HUES48 (cell line): Measurements from ENCODE around the gene PCDHA1.
"Not testable (repeated sequence)": the region's sequence is repeated elsewhere in the genome, so short reads cannot be mapped to it uniquely, and the experiment has no call there.

Source experiments
- H3K27ac ChIP-seq: one replicate; pipeline ENCODE4 v1.7.0; 2013; ENCODE audit warnings: low read depth, low read length, inconsistent platforms
- H3K27me3 ChIP-seq: 2 replicates; pipeline ENCODE4 v1.6.1; 2013; ENCODE audit warnings: mild to moderate bottlenecking, low read length; ENCODE audit not compliant: control insufficient read depth, insufficient read depth
- H3K36me3 ChIP-seq: 2 replicates; pipeline ENCODE4 v1.6.1; 2013; ENCODE audit warnings: low read length; ENCODE audit not compliant: control insufficient read depth, insufficient read depth
- H3K4me1 ChIP-seq: 2 replicates; pipeline ENCODE4 v1.6.1; 2013; ENCODE audit warnings: mild to moderate bottlenecking, low read length; ENCODE audit not compliant: control insufficient read depth, insufficient read depth
- H3K4me3 ChIP-seq: 2 replicates; pipeline ENCODE4 v1.5.1; 2013; ENCODE audit warnings: mild to moderate bottlenecking, low read depth, low read length
- H3K9ac ChIP-seq: 2 replicates; pipeline ENCODE4 v1.6.1; 2013; ENCODE audit warnings: mild to moderate bottlenecking, low read depth, low read length, moderate library complexity
- H3K9me3 ChIP-seq: 2 replicates; pipeline ENCODE4 v1.6.1; 2013; ENCODE audit warnings: low read length; ENCODE audit not compliant: control insufficient read depth, insufficient read depth

PCDHA1 gene

DNA sequence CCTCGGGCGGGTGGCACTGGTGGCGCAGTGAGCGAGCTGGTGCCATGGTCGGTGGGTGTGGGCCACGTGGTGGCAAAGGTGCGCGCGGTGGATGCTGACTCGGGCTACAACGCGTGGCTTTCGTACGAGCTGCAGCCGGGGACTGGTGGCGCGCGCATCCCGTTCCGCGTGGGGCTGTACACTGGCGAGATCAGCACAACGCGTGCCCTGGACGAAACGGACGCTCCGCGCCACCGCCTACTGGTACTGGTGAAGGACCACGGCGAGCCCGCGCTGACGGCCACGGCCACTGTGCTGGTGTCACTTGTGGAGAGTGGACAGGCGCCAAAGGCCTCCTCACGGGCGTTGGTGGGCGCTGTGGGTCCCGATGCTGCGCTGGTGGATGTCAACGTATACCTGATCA lies 22.9 kb downstream of the PCDHA1 start:
- Histone ChIP-seq H3K9ac (no peak overlapping the region), H3K9me3 (no peaks in the 10 kb centered on the region), H3K27ac (no peak overlapping the region), H3K27me3 (no peaks in the 10 kb centered on the region), H3K4me1 (no peaks in the 10 kb centered on the region), H3K36me3 (no peaks in the 10 kb centered on the region), H3K4me3 (no peak overlapping the region)

DNA sequence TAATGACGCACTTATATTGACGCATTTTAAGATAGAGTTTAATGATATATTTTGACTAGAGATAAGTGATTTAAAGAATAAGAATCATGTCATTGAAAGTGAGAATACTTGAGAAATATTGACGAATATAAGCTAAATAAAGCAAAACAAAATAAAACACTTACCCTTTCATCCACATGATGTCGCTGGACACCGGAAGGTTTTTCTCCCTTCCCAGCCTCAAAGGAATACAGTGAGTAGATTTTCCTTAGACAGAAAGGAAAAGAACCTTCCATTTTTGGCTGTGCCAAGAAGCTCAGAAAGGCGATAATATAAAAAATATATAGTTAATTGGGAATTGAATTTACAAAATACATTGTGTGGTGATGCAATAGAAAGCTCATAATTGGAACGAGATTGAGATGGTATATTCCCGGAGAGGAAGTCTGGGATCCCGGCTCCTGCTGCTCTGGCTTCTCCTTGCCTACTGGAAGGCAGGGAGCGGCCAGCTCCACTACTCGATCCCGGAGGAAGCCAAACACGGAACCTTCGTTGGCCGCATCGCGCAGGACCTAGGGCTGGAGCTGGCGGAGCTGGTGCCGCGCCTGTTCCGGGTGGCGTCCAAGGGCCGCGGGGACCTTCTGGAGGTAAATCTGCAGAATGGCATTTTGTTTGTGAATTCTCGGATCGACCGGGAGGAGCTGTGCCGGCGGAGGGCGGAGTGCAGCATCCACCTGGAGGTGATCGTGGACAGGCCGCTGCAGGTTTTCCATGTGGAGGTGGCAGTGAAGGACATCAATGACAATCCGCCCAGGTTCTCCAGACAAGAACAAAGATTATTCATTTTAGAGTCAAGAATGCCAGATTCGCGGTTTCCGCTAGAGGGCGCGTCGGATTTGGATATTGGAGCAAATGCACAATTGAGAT lies 35.7 kb downstream of the PCDHA1 start, which contains the start of gene PCDHA5:
Gene PCDHA5 (plus strand): TSS at position 239 of the 906 bp plus-strand sequence.
- H3K9ac ChIP-seq: no peak within 1 kb of the TSS
- no peak within 1 kb of the TSS for H3K4me3 ChIP-seq
- H3K4me1 ChIP-seq: no peaks in the 10 kb centered on the region
- no peaks in the 10 kb centered on the region for H3K36me3 ChIP-seq
- H3K27me3 ChIP-seq: no peaks in the 10 kb centered on the region
- H3K9me3 ChIP-seq: no peaks in the 10 kb centered on the region
- no peak within 1 kb of the TSS for H3K27ac ChIP-seq

DNA sequence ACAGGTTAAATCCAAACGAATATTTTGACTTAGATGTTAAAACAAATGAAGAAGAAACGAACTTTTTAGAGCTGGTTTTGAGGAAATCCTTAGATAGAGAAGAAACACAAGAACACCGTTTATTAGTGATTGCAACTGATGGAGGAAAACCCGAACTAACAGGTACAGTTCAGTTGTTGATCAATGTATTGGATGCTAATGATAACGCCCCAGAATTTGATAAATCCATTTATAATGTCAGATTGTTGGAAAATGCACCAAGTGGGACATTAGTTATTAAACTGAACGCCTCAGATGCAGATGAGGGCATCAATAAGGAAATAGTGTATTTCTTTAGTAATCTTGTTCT lies 36.3 kb downstream of the PCDHA1 start:
- Histone ChIP-seq H3K4me1 (no peaks in the 10 kb centered on the region), H3K4me3 (no peak overlapping the region), H3K9ac (no peak overlapping the region), H3K27ac (no peak overlapping the region), H3K36me3 (no peaks in the 10 kb centered on the region), H3K9me3 (no peaks in the 10 kb centered on the region), H3K27me3 (no peaks in the 10 kb centered on the region)

DNA sequence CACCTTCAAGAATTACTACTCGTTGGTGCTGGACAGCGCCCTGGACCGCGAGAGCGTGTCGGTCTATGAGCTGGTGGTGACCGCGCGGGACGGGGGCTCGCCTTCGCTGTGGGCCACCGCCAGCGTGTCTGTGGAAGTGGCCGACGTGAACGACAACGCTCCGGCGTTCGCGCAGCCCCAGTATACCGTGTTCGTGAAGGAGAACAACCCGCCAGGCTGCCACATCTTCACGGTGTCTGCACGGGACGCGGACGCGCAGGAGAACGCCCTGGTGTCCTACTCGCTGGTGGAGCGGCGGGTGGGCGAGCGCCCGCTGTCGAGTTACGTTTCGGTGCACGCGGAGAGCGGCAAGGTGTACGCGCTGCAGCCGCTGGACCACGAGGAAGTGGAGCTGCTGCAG lies 37.0 kb downstream of the PCDHA1 start:
- H3K4me1 ChIP-seq, H3K27ac ChIP-seq, H3K9me3 ChIP-seq, H3K4me3 ChIP-seq, H3K9ac ChIP-seq, H3K27me3 ChIP-seq, H3K36me3 ChIP-seq: not testable (repeated sequence)

DNA sequence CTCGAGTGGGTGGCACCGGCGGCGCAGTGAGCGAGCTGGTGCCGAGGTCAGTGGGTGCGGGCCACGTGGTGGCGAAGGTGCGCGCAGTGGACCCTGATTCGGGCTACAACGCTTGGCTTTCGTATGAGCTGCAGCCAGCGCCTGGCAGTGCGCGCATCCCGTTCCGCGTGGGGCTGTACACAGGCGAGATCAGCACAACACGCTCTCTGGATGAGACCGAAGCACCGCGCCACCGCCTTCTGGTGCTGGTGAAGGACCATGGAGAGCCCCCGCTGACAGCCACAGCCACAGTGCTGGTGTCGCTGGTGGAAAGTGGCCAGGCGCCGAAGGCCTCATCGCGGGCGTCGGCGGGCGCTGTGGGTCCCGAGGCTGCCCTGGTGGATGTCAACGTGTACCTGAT lies 37.5 kb downstream of the PCDHA1 start:
- H3K27ac ChIP-seq: no peak overlapping the region
- H3K4me1 ChIP-seq: no peaks in the 10 kb centered on the region
- H3K27me3 ChIP-seq: no peaks in the 10 kb centered on the region
- H3K36me3 ChIP-seq: no peaks in the 10 kb centered on the region
- H3K9me3 ChIP-seq: no peaks in the 10 kb centered on the region
- H3K9ac ChIP-seq: no peak overlapping the region
- H3K4me3 ChIP-seq: no peak overlapping the region

DNA sequence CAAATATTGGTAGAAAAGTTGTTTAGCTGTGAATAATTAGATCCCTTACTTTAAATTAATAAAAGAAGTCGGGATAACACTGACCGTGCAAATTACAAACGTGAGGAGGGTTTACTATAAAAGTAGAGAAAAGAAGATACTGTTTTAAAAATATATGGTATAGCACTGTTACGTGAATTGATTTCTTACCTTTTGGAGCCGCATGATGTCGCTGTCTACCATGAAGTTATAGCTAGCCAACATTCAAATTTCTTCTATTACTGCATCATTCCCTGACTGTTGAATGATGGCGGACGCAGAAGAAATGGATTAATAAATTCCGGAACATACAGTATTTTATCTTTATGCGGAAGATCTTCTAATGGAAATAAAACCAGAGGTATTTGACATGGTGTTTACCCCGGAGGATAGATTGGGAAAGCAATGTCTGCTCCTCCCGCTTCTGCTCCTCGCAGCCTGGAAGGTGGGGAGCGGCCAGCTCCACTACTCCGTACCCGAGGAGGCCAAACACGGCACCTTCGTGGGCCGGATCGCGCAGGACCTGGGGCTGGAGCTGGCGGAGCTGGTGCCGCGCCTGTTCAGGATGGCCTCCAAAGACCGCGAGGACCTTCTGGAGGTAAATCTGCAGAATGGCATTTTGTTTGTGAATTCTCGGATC lies 41.9 kb downstream of the PCDHA1 start, which contains the start of gene PCDHA6:
Gene PCDHA6 (plus strand): TSS at position 257 of the 658 bp plus-strand sequence. CDS start 132 bp downstream, at position 389.
- H3K36me3 ChIP-seq: no peaks in the 10 kb centered on the region
- H3K4me1 ChIP-seq: no peaks in the 10 kb centered on the region
- no peaks in the 10 kb centered on the region for H3K9me3 ChIP-seq
- no peak within 1 kb of the TSS for H3K27ac ChIP-seq
- H3K27me3 ChIP-seq: no peaks in the 10 kb centered on the region
- H3K9ac ChIP-seq: no peak within 1 kb of the TSS
- H3K4me3 ChIP-seq: no peak within 1 kb of the TSS

DNA sequence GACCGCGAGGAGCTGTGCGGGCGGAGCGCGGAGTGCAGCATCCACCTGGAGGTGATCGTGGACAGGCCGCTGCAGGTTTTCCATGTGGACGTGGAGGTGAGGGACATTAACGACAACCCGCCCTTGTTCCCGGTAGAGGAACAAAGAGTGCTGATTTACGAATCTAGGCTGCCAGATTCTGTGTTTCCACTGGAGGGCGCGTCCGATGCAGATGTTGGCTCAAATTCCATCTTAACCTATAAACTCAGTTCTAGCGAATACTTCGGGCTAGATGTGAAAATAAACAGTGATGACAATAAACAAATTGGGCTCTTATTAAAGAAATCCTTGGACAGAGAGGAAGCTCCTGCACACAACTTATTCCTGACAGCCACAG lies 42.4 kb downstream of the PCDHA1 start:
- H3K27me3 ChIP-seq: no peaks in the 10 kb centered on the region
- no peak overlapping the region for H3K9ac ChIP-seq
- H3K27ac ChIP-seq: no peak overlapping the region
- no peak overlapping the region for H3K4me3 ChIP-seq
- H3K9me3 ChIP-seq: no peaks in the 10 kb centered on the region
- H3K36me3 ChIP-seq: no peaks in the 10 kb centered on the region
- no peaks in the 10 kb centered on the region for H3K4me1 ChIP-seq

DNA sequence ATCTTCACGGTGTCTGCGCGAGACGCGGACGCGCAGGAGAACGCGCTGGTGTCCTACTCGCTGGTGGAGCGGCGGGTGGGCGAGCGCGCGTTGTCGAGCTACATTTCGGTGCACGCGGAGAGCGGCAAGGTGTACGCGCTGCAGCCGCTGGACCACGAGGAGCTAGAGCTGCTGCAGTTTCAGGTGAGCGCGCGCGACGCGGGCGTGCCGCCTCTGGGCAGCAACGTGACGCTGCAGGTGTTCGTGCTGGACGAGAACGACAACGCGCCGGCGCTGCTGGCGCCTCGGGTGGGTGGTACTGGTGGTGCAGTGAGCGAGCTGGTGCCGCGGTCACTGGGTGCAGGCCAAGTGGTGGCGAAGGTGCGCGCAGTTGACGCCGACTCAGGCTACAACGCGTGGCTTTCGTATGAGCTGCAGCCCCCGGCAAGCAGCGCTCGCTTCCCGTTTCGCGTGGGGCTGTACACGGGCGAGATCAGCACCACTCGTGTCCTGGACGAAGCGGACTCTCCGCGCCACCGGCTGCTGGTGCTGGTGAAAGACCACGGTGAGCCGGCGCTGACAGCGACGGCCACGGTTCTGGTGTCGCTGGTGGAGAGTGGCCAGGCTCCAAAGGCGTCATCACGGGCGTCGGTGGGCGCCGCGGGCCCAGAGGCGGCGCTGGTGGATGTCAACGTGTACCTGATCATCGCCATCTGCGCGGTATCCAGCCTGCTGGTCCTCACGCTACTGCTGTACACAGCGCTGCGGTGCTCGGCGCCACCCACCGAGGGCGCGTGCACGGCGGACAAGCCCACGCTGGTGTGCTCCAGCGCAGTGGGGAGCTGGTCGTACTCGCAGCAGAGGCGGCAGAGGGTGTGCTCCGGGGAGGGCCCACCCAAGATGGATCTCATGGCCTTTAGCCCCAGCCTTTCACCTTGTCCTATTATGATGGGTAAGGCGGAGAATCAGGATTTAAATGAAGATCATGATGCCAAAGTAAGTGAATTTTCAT lies 43.9 kb downstream of the PCDHA1 start:
- H3K36me3 ChIP-seq: not testable (repeated sequence)

DNA sequence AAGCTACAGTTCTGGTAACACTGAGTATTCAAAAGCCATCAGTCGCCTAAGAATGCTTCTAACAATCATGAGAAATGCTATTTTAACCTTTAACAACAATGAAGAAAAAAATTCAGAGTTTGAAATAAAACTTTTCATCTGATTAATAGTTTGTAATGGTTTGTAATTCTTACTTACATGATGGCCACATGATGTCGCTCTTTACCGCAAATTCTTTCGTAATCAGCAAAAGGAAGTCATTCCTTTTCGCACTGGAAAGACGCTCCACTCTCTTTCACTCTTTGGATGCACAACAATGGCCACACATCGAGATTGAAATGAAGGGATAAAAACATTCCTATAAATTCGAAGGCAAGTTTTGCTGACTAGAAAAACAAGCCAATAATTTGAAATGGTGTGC lies 48.1 kb downstream of the PCDHA1 start, which contains the start of gene PCDHA7:
Gene PCDHA7 (plus strand): TSS at position 277 of the 400 bp plus-strand sequence. CDS start 115 bp downstream, at position 392.
- Histone ChIP-seq H3K27ac (no peak within 1 kb of the TSS), H3K4me3 (peak within 1 kb of the TSS; percentile 54), H3K27me3 (no peaks in the 10 kb centered on the region)

More for the DNA sequence above, 43.9 kb downstream of the PCDHA1 start:
- H3K4me3 ChIP-seq, H3K4me1 ChIP-seq, H3K27ac ChIP-seq, H3K27me3 ChIP-seq, H3K9me3 ChIP-seq, H3K9ac ChIP-seq: not testable (repeated sequence)

DNA sequence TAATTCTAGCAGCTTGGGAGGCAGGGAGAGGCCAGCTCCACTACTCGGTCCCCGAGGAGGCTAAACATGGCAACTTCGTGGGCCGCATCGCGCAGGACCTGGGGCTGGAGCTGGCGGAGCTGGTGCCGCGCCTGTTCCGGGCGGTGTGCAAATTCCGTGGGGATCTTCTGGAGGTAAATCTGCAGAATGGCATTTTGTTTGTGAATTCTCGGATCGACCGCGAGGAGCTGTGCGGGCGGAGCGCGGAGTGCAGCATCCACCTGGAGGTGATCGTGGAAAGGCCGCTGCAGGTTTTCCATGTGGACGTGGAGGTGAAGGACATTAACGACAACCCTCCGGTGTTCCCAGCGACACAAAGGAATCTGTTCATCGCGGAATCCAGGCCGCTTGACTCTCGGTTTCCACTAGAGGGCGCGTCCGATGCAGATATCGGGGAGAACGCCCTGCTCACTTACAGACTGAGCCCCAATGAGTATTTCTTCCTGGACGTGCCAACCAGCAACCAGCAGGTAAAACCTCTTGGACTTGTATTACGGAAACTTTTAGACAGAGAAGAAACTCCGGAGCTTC lies 48.6 kb downstream of the PCDHA1 start:
- not testable (repeated sequence) for H3K9ac ChIP-seq, H3K27ac ChIP-seq, H3K27me3 ChIP-seq, H3K36me3 ChIP-seq, H3K4me1 ChIP-seq, H3K9me3 ChIP-seq
- H3K4me3 ChIP-seq: peak overlapping the region; percentile 54

More for the DNA sequence above, 48.1 kb downstream of the PCDHA1 start, which contains the start of gene PCDHA7:
- H3K36me3 ChIP-seq: no peaks in the 10 kb centered on the region
- peaks cover 9% of the 10 kb centered on the region; the same call in 1 of the 2 replicates for H3K9me3 ChIP-seq
- no peak within 1 kb of the TSS; the same call in 1 of the 2 replicates for H3K9ac ChIP-seq
- H3K4me1 ChIP-seq: no peaks in the 10 kb centered on the region
